Upper lobe of left lung (tissue), 4 donors: ENCODE measurements around the gene TMEM89.

Experiments
- CTCF ChIP-seq, 6 experiments: fragments of 450-650 bp in 4 of 6; fragments of 200-600 bp in 2 of 6; sonication (generic) in 2 of 6; IDR thresholded peaks; one replicate each; pipeline ENCODE4 v1.5.1; 2016 to 2019; ENCODE audit warnings: antibody characterized with exemption in 6 of 6
- EP300 ChIP-seq, 4 donors: sonication (generic); formaldehyde crosslinking; IDR thresholded peaks; one replicate each; pipeline ENCODE4 v1.5.1; 2017; ENCODE audit warnings: antibody characterized with exemption in 4 of 4, control low read depth in 2 of 4
- POLR2A ChIP-seq, 4 donors: fragments of 450-650 bp; IDR thresholded peaks; one replicate each; pipeline ENCODE4 v1.5.1; 2016 to 2017; ENCODE audit warnings: antibody characterized with exemption in 4 of 4, mild to moderate bottlenecking in 2 of 4
- POLR2AphosphoS5 ChIP-seq, 2 donors: sonication (generic); formaldehyde crosslinking; IDR thresholded peaks; one replicate each; pipeline ENCODE4 v1.5.1; 2017; ENCODE audit warnings: antibody characterized with exemption in 2 of 2

- TF ChIP-seq POLR2A (IDR thresholded peaks at IDR 0.05): no peak
- TF ChIP-seq CTCF (IDR thresholded peaks at IDR 0.05): no peak
- no peak for TF ChIP-seq POLR2AphosphoS5 (IDR thresholded peaks at IDR 0.05)
- no peak for TF ChIP-seq EP300 (IDR thresholded peaks at IDR 0.05)
These were observed 9.3 kb upstream of the TMEM89 start for GRCh38 chr3:48630833-48631232.
